K562 (cell line): ENCODE measurements around the gene POLR1H. TPM values are rescaled to one million over a fixed set of nuclear protein-coding genes. Genes with fewer than 3 reads are reported as not detected.

ENCODE experiments used
- ARHGAP35 ChIP-seq: fragments of 450-650 bp; IDR thresholded peaks from 2 replicates; pipeline ENCODE4 v1.6.1; 2018; ENCODE audit not compliant: partially characterized antibody
- HDAC2 ChIP-seq: fragments of 450-650 bp; IDR thresholded peaks from 2 replicates; pipeline ENCODE4 v1.6.1; 2016; ENCODE audit warnings: mild to moderate bottlenecking
- HMGXB4 ChIP-seq: sonication (generic); formaldehyde crosslinking; IDR thresholded peaks from 2 replicates; pipeline ENCODE4 v1.8.1; 2023; ENCODE audit warnings: mild to moderate bottlenecking, missing genetic modification reagents
- HNRNPK ChIP-seq: fragments of 200-400 bp; formaldehyde crosslinking; IDR thresholded peaks from one replicate; pipeline ENCODE4 v1.6.1; 2018; ENCODE audit warnings: mild to moderate bottlenecking, low read depth, low read length; ENCODE audit not compliant: poor library complexity, severe bottlenecking
- LCOR ChIP-seq: sonication (generic); formaldehyde crosslinking; IDR thresholded peaks from 2 replicates; pipeline ENCODE4 v1.8.0; 2022; ENCODE audit warnings: mild to moderate bottlenecking, missing genetic modification reagents
- MGA ChIP-seq: fragments of 450-650 bp; IDR thresholded peaks from 2 replicates; pipeline ENCODE4 v1.6.1; 2016; ENCODE audit warnings: mild to moderate bottlenecking, moderate library complexity
- MTA3 ChIP-seq: fragments of 450-650 bp; formaldehyde crosslinking; IDR thresholded peaks from 2 replicates; pipeline ENCODE4 v1.6.1; 2017; ENCODE audit warnings: mild to moderate bottlenecking, borderline replicate concordance
- PREB ChIP-seq: sonication (generic); formaldehyde crosslinking; IDR thresholded peaks from 2 replicates; pipeline ENCODE4 v1.8.1; 2023; ENCODE audit warnings: mild to moderate bottlenecking, missing genetic modification reagents
- SREBF1 ChIP-seq: fragments of 150-350 bp; IDR thresholded peaks from 2 replicates; pipeline ENCODE4 v1.6.1; 2014; ENCODE audit warnings: antibody characterized with exemption, low read depth, low read length, borderline replicate concordance
- TBP ChIP-seq: optimal IDR thresholded peaks from 2 replicates; pipeline ENCODE3; 2011; ENCODE audit warnings: low read depth, low read length, improper control_type of control experiment
- TEAD1 ChIP-seq, 2 experiments: fragments of 450-650 bp in 1 of 2; sonication (generic) in 1 of 2; formaldehyde crosslinking; IDR thresholded peaks; 2 replicates each; pipeline versions ENCODE4 v1.4.0 to v1.8.0; 2020 to 2022; ENCODE audit warnings: mild to moderate bottlenecking in 2 of 2, missing genetic modification reagents in 1 of 2
- ZNF324 ChIP-seq: fragments of 250-450 bp; sonication (Bioruptor Pico); IDR thresholded peaks from 2 replicates; pipeline ENCODE4 v1.4.0; 2020; ENCODE audit warnings: mild to moderate bottlenecking
- polyA plus RNA-seq, 8 experiments: library from polyadenylated mRNA; depleted of rRNA in 4 of 8; stranded (reverse) in 5 of 8; unstranded in 3 of 8; fragments of >200 nt; fragmentation: Nextera tagmentation in 2 of 8; fragmentation: Illumina TruSeq in 1 of 8; extraction: Ambion mirVana in 2 of 8; extraction: Trizol in 1 of 8; gene quantifications; 2 replicates each; pipeline versions ENCODE4 v1.2.1 to v1.2.3, GENCODE V29; 2011 to 2014; ENCODE audit warnings: inconsistent platforms in 1 of 8, missing spikeins in 1 of 8
- total RNA-seq, 7 experiments: library from RNA; depleted of rRNA in 6 of 7; stranded (reverse); fragments of >200 nt in 6 of 7; fragmentation: Illumina TruSeq in 2 of 7; extraction: Trizol in 2 of 7; gene quantifications; 2 replicates each; pipeline versions ENCODE4 v1.2.1 to v1.2.3, GENCODE V29; 2011 to 2021; ENCODE audit warnings: low replicate concordance in 1 of 7

Gene POLR1H
- total and polyA plus RNA-seq, 9 of the 15 experiments (the other 6 are each of a cell fraction or from before 2014, with no cell fraction given): 92.2 to 333 (median 143) TPM

- no peak for TF ChIP-seq ZNF324 (CRISPR knock-in tag)
- TF ChIP-seq ARHGAP35: no peak
- TF ChIP-seq TEAD1 (CRISPR knock-in tag; IDR thresholded peaks at IDR 0.05): 0 out of 4 replicates have a peak, but pooled peaks of 1 of the 2 experiments have one; percentile 26
- no peak for TF ChIP-seq SREBF1
- TF ChIP-seq HDAC2: 0 out of 2 replicates have a peak, but pooled peaks have one; percentile 30
- peak; percentile 54 for TF ChIP-seq TBP
- TF ChIP-seq HMGXB4: 0 out of 2 replicates have a peak, but pooled peaks have one; percentile 43
- TF ChIP-seq PREB (CRISPR knock-in tag): no peak
- TF ChIP-seq MGA: peak; percentile 41
- no peak for TF ChIP-seq MTA3
- no peak for TF ChIP-seq HNRNPK
- TF ChIP-seq LCOR (CRISPR knock-in tag): no peak
These were observed 40.7 kb downstream of the POLR1H start (continued) for GRCh38 chr6:30101444-30102413.
